ENCODE results near the gene FUT3.

Gene FUT3

DNA sequence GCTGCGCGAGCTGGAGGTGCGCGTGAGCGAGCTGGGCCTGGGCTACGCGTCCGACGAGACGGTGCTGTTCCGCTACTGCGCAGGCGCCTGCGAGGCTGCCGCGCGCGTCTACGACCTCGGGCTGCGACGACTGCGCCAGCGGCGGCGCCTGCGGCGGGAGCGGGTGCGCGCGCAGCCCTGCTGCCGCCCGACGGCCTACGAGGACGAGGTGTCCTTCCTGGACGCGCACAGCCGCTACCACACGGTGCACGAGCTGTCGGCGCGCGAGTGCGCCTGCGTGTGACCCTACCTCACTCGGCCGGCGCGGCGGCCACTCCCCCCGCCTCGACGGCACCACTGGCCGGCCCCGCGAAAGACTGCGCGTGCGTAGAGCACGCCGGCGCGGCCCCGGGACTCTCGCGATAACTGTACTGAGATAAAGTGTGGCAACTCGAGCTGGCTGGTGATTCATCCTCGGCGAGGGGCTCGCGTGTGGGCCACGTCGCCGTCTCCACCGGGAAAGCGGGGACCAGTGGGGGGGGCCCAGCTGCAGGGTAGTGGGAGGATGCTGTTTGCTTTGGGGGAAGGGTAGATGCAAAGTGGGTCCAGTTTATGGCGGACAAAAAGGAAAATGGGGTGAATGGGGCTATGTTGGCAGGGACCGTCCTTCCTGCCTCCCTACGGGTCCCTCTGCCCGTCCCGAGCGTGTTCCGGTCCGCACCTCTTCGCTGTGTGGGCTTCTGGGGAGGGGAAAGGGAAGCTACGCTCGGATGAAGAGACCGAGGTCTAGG, 23.2 kb downstream of the FUT3 start:
- Histone ChIP-seq H3K36me3 (no peaks in the 10 kb centered on the region), H3K27ac (peak overlapping the region; percentile 85 to 98 (median 92)), H3K27me3 (0 out of 22 replicates have a peak, but pooled peaks cover 0 to 8% (median 0%) of the 10 kb centered on the region in 11 experiments), H3K4me3 (peak overlapping the region; percentile 57 to 81 (median 70)), H3K4me2 (peak overlapping the region; percentile 85 to 99 (median 97)), H3K9ac (peak overlapping the region; percentile 84 to 95 (median 90)), H3K4me1 (peaks cover 28 to 40% (median 35%) of the 10 kb centered on the region in 10 experiments), H4K20me1 (peaks cover 0 to 6% (median 0%) of the 10 kb centered on the region in 11 experiments; a peak in 5 of 22 replicates), H3K9me3 (replicated peaks in 1 of 11) (no peaks in the 10 kb centered on the region)
- 0 out of 22 replicates have a peak, but pooled peaks of 1 of the 11 experiments have one; percentile 22 for TF ChIP-seq Cebpa-rat (IDR thresholded peaks at IDR 0.05)

DNA sequence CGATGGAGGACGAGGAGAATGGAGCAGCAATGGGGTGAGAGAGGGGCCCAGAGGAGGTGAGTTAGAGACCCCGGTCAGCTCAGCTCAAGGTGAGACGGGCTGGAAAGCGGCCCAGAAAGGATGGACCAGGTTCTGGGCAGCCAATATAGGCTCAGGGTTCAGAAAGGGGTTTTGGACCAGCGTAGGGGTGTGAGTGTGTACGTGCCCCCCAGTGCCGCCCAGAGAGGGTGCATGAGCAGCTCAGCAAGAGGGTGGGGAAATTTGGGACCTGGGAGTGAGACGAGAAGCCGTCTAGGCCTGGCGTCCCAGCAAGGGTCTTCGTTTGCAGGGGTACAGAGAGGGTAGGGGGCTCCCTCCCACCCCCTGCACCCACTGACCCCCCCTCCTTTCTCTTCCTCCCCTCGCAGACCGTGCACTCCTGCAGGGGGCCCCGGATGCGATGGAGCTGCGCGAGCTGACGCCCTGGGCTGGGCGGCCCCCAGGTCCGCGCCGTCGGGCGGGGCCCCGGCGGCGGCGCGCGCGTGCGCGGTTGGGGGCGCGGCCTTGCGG, 23.8 kb downstream of the FUT3 start:
- no peak for TF ChIP-seq Cebpa-rat (IDR thresholded peaks at IDR 0.05)
- H3K9ac ChIP-seq, result peak overlapping the region; percentile 84 to 95 (median 90)
- H3K9me3 ChIP-seq (replicated peaks in 1 of 11), result no peaks in the 10 kb centered on the region
- no peaks in the 10 kb centered on the region for H3K36me3 ChIP-seq
- H3K27me3 ChIP-seq, result 0 out of 22 replicates have a peak, but pooled peaks cover 0 to 8% (median 0%) of the 10 kb centered on the region in 11 experiments
- H3K4me1 ChIP-seq, result peaks cover 28 to 40% (median 35%) of the 10 kb centered on the region in 10 experiments
- peak overlapping the region; percentile 85 to 98 (median 92); a peak in 21 of 22 replicates for H3K27ac ChIP-seq
- peak overlapping the region; percentile 57 to 81 (median 70) for H3K4me3 ChIP-seq
- H4K20me1 ChIP-seq, result peaks cover 0 to 6% (median 0%) of the 10 kb centered on the region in 11 experiments; a peak in 5 of 22 replicates
- H3K4me2 ChIP-seq, result peak overlapping the region; percentile 61 to 99 (median 97)

DNA sequence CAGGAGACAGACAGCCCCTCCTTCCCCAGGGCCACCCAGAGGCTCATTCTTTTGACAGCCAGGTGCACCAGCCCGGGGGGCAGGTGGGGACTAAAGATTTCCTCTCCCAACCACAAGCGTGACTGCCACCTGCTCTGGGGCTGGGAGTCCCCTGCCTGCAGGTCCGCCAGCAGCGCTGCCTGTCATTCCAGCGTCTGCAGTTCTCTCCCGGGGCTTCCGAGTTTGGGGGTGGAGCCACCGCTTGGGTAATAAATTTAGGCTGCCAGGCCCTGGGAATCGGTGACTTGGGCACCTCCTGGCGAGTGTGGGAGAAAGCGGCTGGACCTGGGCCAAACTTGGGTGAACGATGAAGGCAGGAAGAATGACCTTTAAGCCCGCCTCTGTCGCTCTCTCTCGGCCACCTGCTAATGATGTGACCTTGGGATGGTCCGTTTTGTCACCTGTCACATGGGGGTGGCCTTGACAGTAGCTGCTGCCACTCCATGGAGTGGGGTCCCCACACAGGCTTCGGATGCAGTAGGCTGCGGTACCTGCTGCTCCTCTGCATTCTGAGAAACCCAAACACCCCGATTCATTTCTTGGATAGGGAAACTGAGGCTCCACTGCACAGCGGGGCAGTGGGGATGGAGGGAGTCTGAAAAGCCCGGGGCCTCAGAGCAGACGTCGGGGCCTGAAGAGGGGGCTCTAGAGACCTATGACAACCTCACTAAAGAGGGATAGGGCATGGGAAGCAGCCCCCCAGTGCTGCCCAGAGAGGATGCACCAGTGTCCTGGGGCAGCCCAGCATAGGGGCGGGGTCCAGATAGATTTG, 24.5 kb downstream of the FUT3 start:
- peak overlapping the region; percentile 61 to 99 (median 97) for H3K4me2 ChIP-seq
- no peaks in the 10 kb centered on the region for H3K9me3 ChIP-seq (replicated peaks in 1 of 11)
- no peak for TF ChIP-seq Cebpa-rat (IDR thresholded peaks at IDR 0.05)
- H4K20me1 ChIP-seq, result peaks cover 0 to 6% (median 0%) of the 10 kb centered on the region in 11 experiments; a peak in 4 of 22 replicates
- peak overlapping the region in 8 of 11 experiments; percentile 86 to 98 (median 93); a peak in 7 of 22 replicates for H3K27ac ChIP-seq
- no peaks in the 10 kb centered on the region for H3K36me3 ChIP-seq
- 0 out of 22 replicates have a peak, but pooled peaks cover 0 to 8% (median 0%) of the 10 kb centered on the region in 11 experiments for H3K27me3 ChIP-seq
- peak overlapping the region in 8 of 11 experiments; percentile 84 to 95 (median 90); a peak in 13 of 22 replicates for H3K9ac ChIP-seq
- peaks cover 28 to 40% (median 35%) of the 10 kb centered on the region in 10 experiments for H3K4me1 ChIP-seq
- H3K4me3 ChIP-seq, result peak overlapping the region in 9 of 10 experiments; percentile 57 to 81 (median 68); a peak in 18 of 20 replicates

DNA sequence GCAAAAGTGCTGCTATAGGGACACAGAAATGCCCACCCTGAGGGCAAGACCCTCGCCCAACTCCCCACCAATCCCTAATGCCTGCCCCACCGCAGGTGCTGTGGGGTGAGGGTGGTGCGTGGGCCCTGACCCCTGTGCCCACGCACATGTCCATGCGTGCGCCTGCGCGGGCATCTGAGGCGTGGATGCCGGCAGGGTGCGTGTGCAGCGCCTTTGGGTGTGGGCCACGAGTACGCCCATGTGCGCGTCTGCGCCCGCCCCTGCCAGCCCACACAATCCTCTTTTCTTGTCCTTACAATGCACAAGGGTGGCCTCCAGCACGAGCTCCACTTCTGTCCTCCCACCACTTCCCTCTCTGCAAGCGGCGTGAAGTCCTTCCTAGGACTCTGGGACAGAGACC, 26.1 kb downstream of the FUT3 start:
- Histone ChIP-seq H3K9me3 (replicated peaks in 1 of 11) (no peaks in the 10 kb centered on the region), H3K4me2 (no peak overlapping the region), H4K20me1 (peaks cover 0 to 6% (median 0%) of the 10 kb centered on the region in 11 experiments; a peak in 4 of 22 replicates), H3K36me3 (no peaks in the 10 kb centered on the region), H3K4me1 (peaks cover 28 to 37% (median 33%) of the 10 kb centered on the region in 10 experiments), H3K4me3 (no peak overlapping the region), H3K27me3 (0 out of 22 replicates have a peak, but pooled peaks cover 0 to 8% (median 0%) of the 10 kb centered on the region in 11 experiments), H3K27ac (no peak overlapping the region), H3K9ac (no peak overlapping the region)
- TF ChIP-seq Cebpa-rat (IDR thresholded peaks at IDR 0.05), result no peak

- H3K4me1 ChIP-seq, result peaks cover 24 to 33% (median 29%) of the 10 kb centered on the region in 10 experiments
- H3K4me2 ChIP-seq, result no peak overlapping the region
These were observed 26.5 kb downstream of the FUT3 start for GRCh38 chr19:5824751-5825150.

DNA sequence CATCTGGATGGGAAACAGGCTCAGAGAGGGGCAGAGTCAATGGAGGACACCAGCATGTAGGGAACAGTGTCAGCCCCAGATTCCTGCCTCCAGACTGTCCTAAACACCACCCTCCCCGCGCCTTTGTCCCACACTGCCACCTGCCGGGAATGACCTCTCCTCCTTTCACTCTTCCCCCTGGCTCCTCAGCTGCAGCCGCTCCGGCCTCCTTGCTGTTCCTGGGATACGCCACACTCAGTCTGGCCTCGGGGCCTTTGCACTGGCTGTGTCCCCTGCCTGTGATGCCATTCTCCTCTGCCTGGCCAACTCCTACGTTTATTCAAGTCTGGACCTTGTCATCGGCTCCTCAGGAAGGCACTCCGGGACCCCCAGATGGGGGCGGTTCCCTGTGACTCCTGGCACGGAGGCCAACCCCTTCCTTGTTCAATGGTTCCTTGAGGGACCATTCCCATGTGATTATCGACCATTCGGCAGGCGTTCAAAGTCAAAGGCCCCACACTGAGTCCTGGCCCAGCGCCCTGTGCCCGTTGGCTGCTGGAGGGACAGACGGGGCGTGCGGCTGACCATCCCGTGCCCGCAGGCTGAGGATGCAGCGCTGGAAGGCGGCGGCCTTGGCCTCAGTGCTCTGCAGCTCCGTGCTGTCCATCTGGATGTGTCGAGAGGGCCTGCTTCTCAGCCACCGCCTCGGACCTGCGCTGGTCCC, 27.5 kb downstream of the FUT3 start:
- Histone ChIP-seq H3K4me3 (no peak overlapping the region), H3K4me2 (no peak overlapping the region), H3K9me3 (replicated peaks in 1 of 11) (no peaks in the 10 kb centered on the region), H3K36me3 (no peaks in the 10 kb centered on the region), H3K9ac (no peak overlapping the region), H3K27me3 (no peaks in the 10 kb centered on the region), H3K27ac (no peak overlapping the region), H4K20me1 (no peaks in the 10 kb centered on the region), H3K4me1 (peaks cover 13 to 23% (median 19%) of the 10 kb centered on the region in 10 experiments)
- TF ChIP-seq Cebpa-rat (IDR thresholded peaks at IDR 0.05), result no peak

More at GRCh38 chr19:5824751-5825150, 26.5 kb downstream of the FUT3 start:
- H3K27ac ChIP-seq, result no peak overlapping the region
- no peak overlapping the region for H3K4me3 ChIP-seq
- H3K27me3 ChIP-seq, result 0 out of 22 replicates have a peak, but pooled peaks cover 0 to 8% (median 0%) of the 10 kb centered on the region in 11 experiments
- H3K9me3 ChIP-seq (replicated peaks in 1 of 11), result no peaks in the 10 kb centered on the region
- no peak for TF ChIP-seq Cebpa-rat (IDR thresholded peaks at IDR 0.05)
- no peaks in the 10 kb centered on the region for H3K36me3 ChIP-seq
- peaks cover 0 to 2% (median 0%) of the 10 kb centered on the region in 11 experiments; a peak in 4 of 22 replicates for H4K20me1 ChIP-seq
- H3K9ac ChIP-seq, result no peak overlapping the region

- H3K4me2 ChIP-seq, result no peak overlapping the region
- no peak overlapping the region for H3K4me3 ChIP-seq
- no peaks in the 10 kb centered on the region for H3K9me3 ChIP-seq (replicated peaks in 1 of 11)
- H3K9ac ChIP-seq, result no peak overlapping the region
- TF ChIP-seq Cebpa-rat (IDR thresholded peaks at IDR 0.05), result no peak
- H4K20me1 ChIP-seq, result no peaks in the 10 kb centered on the region
- no peaks in the 10 kb centered on the region for H3K36me3 ChIP-seq
- H3K27ac ChIP-seq, result no peak overlapping the region
- peaks cover 8 to 23% (median 15%) of the 10 kb centered on the region in 10 experiments for H3K4me1 ChIP-seq
- H3K27me3 ChIP-seq, result no peaks in the 10 kb centered on the region
These were observed 28.9 kb downstream of the FUT3 start for GRCh38 chr19:5822181-5822844.
